Loucy (cell line): ENCODE measurements around the gene FSD1L.

Experiments used
- H2AFZ ChIP-seq: fragments of 200-600 bp; sonication (generic); 2 replicates; pipeline ENCODE4 v1.6.0; 2016; ENCODE audit warnings: antibody characterized with exemption, mild to moderate bottlenecking, low read length, moderate library complexity
- H3F3A ChIP-seq: fragments of 200-600 bp; 2 replicates; pipeline ENCODE4 v1.6.0; 2016; ENCODE audit warnings: antibody characterized with exemption, low read depth, mild to moderate bottlenecking
- H3K27me3 ChIP-seq: fragments of 200-600 bp; sonication (generic); 2 replicates; pipeline ENCODE4 v1.6.1; 2014; ENCODE audit warnings: low read length, mild to moderate bottlenecking; ENCODE audit not compliant: insufficient read depth, poor library complexity, severe bottlenecking
- H3K36me3 ChIP-seq: fragments of 200-600 bp; sonication (generic); 2 replicates; pipeline ENCODE4 v1.6.1; 2016; ENCODE audit warnings: low read length; ENCODE audit not compliant: insufficient read depth
- H3K4me1 ChIP-seq: fragments of 200-600 bp; sonication (generic); 2 replicates; pipeline ENCODE4 v1.5.1; 2014; ENCODE audit warnings: low read length, mild to moderate bottlenecking; ENCODE audit not compliant: insufficient read depth, poor library complexity, severe bottlenecking
- H3K4me2 ChIP-seq: fragments of 200-600 bp; sonication (generic); 2 replicates; pipeline ENCODE4 v1.6.0; 2014; ENCODE audit warnings: antibody characterized with exemption, low read length, low read depth, mild to moderate bottlenecking; ENCODE audit not compliant: poor library complexity, severe bottlenecking
- H3K4me3 ChIP-seq: fragments of 200-600 bp; sonication (generic); 2 replicates; pipeline ENCODE4 v1.5.1; 2014; ENCODE audit warnings: low read length, mild to moderate bottlenecking, mixed read lengths; ENCODE audit not compliant: poor library complexity, severe bottlenecking
- H3K79me2 ChIP-seq: fragments of 200-600 bp; sonication (generic); 2 replicates; pipeline ENCODE4 v1.6.1; 2014; ENCODE audit warnings: low read length; ENCODE audit not compliant: insufficient read depth
- H3K9ac ChIP-seq: fragments of 200-600 bp; sonication (generic); 2 replicates; pipeline ENCODE4 v1.6.0; 2014; ENCODE audit warnings: mild to moderate bottlenecking, low read depth, low read length, moderate library complexity; ENCODE audit not compliant: poor library complexity, severe bottlenecking
- H3K9me2 ChIP-seq: fragments of 200-600 bp; sonication (generic); replicated peaks from 2 replicates; pipeline ENCODE4 v1.6.1; 2016; ENCODE audit warnings: low read depth, low read length, mixed read lengths
- H3K9me3 ChIP-seq: fragments of 200-600 bp; sonication (generic); 2 replicates; pipeline ENCODE4 v1.6.1; 2014; ENCODE audit warnings: mild to moderate bottlenecking, antibody characterized with exemption, low read length, low read depth; ENCODE audit not compliant: insufficient read depth
- H4K20me1 ChIP-seq: fragments of 200-600 bp; sonication (generic); 2 replicates; pipeline ENCODE4 v1.6.0; 2014; ENCODE audit warnings: antibody characterized with exemption, low read length, mild to moderate bottlenecking; ENCODE audit not compliant: insufficient read depth, poor library complexity, severe bottlenecking
- EZH2phosphoT487 ChIP-seq: fragments of 200-600 bp; IDR thresholded peaks from 2 replicates; pipeline ENCODE4 v1.6.1; 2018; ENCODE audit warnings: antibody characterized with exemption, mild to moderate bottlenecking, moderate library complexity, borderline replicate concordance
- TF ChIP-seq, protein P1 (sequence below): fragments of 200-600 bp; sonication (generic); conservative IDR thresholded peaks from 2 replicates; pipeline ENCODE4 v1.5.1; 2014; ENCODE audit warnings: mild to moderate bottlenecking, antibody characterized with exemption, low read length

The FSD1L gene

DNA sequence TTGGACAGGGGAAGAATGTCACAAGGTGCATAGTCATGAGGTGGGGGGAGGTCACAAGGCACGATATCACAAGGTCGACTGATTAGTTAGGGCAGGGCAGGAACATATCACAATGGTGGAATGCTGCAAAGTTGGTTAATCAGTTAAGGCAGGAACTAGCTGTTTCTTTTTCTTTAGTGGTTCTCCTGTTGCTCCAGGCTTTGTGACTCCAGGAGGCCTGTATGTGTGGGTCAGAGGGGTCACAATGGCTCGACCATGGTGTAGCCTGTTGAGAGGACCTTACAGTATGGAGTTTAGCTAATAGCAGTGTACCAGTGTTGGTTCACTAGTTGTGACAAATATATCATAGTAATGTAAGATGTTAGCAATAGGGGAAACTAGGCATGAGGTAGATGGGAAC is 12.4 kb upstream of the FSD1L start:
- Histone ChIP-seq H3K9ac (no peak overlapping the region), H2AFZ (no peak overlapping the region), H4K20me1 (no peaks in the 10 kb centered on the region), H3K4me2 (no peak overlapping the region), H3K27me3 (no peaks in the 10 kb centered on the region), H3F3A (no peaks in the 10 kb centered on the region), H3K4me3 (no peak overlapping the region), H3K9me2 (no peaks in the 10 kb centered on the region), H3K36me3 (no peaks in the 10 kb centered on the region), H3K4me1 (no peaks in the 10 kb centered on the region), H3K79me2 (no peaks in the 10 kb centered on the region), H3K9me3 (no peaks in the 10 kb centered on the region)
- TF ChIP-seq, protein P1, sequence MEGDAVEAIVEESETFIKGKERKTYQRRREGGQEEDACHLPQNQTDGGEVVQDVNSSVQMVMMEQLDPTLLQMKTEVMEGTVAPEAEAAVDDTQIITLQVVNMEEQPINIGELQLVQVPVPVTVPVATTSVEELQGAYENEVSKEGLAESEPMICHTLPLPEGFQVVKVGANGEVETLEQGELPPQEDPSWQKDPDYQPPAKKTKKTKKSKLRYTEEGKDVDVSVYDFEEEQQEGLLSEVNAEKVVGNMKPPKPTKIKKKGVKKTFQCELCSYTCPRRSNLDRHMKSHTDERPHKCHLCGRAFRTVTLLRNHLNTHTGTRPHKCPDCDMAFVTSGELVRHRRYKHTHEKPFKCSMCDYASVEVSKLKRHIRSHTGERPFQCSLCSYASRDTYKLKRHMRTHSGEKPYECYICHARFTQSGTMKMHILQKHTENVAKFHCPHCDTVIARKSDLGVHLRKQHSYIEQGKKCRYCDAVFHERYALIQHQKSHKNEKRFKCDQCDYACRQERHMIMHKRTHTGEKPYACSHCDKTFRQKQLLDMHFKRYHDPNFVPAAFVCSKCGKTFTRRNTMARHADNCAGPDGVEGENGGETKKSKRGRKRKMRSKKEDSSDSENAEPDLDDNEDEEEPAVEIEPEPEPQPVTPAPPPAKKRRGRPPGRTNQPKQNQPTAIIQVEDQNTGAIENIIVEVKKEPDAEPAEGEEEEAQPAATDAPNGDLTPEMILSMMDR, result no peak
- TF ChIP-seq EZH2phosphoT487, result no peak

DNA sequence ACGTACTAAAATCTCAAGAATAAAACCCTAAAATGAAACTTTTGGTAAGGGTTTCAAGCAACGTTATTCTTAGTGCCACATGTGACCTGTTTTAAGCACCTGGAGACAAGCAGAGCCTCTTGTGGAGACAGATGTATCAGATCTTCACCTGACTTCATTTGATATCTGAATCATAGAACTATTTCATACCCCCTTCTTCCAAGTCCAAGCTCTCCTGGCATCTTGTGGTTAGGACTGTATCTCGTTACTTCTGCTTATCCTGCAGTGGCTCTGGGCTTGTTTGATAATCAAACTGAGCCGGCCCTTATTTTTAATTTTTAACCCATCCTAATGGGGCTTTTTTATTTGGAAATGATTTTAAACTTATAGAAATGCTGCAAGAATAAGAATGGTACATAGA is 11.1 kb upstream of the FSD1L start:
- H3K4me3 ChIP-seq, result no peak overlapping the region
- no peaks in the 10 kb centered on the region for H3K9me2 ChIP-seq
- TF ChIP-seq EZH2phosphoT487, result no peak
- TF ChIP-seq, protein P1, result no peak
- no peaks in the 10 kb centered on the region for H3F3A ChIP-seq
- H3K4me1 ChIP-seq, result no peaks in the 10 kb centered on the region
- H4K20me1 ChIP-seq, result no peaks in the 10 kb centered on the region
- no peaks in the 10 kb centered on the region for H3K27me3 ChIP-seq
- no peak overlapping the region for H3K9ac ChIP-seq
- H3K79me2 ChIP-seq, result no peaks in the 10 kb centered on the region
- H3K4me2 ChIP-seq, result no peak overlapping the region
- H3K36me3 ChIP-seq, result no peaks in the 10 kb centered on the region
- H3K9me3 ChIP-seq, result no peaks in the 10 kb centered on the region
- no peak overlapping the region for H2AFZ ChIP-seq

DNA sequence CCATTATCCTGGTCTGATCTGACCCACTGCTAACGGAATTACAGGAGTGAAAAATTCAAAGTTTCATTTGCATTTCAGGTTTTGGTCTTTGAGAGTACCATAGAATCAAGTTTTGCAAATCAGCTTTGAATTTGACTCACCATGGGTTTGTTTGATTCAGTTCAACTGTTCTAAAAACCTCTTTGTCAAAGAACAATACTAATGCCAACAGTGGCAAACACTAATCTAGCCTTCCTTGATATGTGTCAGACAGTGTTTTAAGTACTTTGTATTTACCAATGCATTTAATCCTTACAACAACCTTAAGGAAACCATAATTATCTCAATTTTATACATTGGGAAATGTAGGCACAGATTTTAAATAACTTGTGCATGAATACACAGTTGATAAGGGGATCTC is 10.1 kb upstream of the FSD1L start:
- no peaks in the 10 kb centered on the region for H3K9me2 ChIP-seq
- H3K4me1 ChIP-seq, result no peaks in the 10 kb centered on the region
- no peak overlapping the region for H3K9ac ChIP-seq
- H3K4me3 ChIP-seq, result no peak overlapping the region
- H3K9me3 ChIP-seq, result no peaks in the 10 kb centered on the region
- no peak overlapping the region for H2AFZ ChIP-seq
- no peaks in the 10 kb centered on the region for H3K27me3 ChIP-seq
- H4K20me1 ChIP-seq, result no peaks in the 10 kb centered on the region
- H3K36me3 ChIP-seq, result no peaks in the 10 kb centered on the region
- no peak for TF ChIP-seq EZH2phosphoT487
- TF ChIP-seq, protein P1, result no peak
- no peaks in the 10 kb centered on the region for H3K79me2 ChIP-seq
- H3K4me2 ChIP-seq, result no peak overlapping the region
- no peaks in the 10 kb centered on the region for H3F3A ChIP-seq
